Loucy (cell line): ENCODE results near the gene NAV2.

Experiments
- H2AFZ ChIP-seq: fragments of 200-600 bp; sonication (generic); 2 replicates; pipeline ENCODE4 v1.6.0; 2016; ENCODE audit warnings: antibody characterized with exemption, mild to moderate bottlenecking, low read length, moderate library complexity
- H3F3A ChIP-seq: fragments of 200-600 bp; 2 replicates; pipeline ENCODE4 v1.6.0; 2016; ENCODE audit warnings: antibody characterized with exemption, low read depth, mild to moderate bottlenecking
- H3K27me3 ChIP-seq: fragments of 200-600 bp; sonication (generic); 2 replicates; pipeline ENCODE4 v1.6.1; 2014; ENCODE audit warnings: low read length, mild to moderate bottlenecking; ENCODE audit not compliant: insufficient read depth, poor library complexity, severe bottlenecking
- H3K36me3 ChIP-seq: fragments of 200-600 bp; sonication (generic); 2 replicates; pipeline ENCODE4 v1.6.1; 2016; ENCODE audit warnings: low read length; ENCODE audit not compliant: insufficient read depth
- H3K4me1 ChIP-seq: fragments of 200-600 bp; sonication (generic); 2 replicates; pipeline ENCODE4 v1.5.1; 2014; ENCODE audit warnings: low read length, mild to moderate bottlenecking; ENCODE audit not compliant: insufficient read depth, poor library complexity, severe bottlenecking
- H3K4me2 ChIP-seq: fragments of 200-600 bp; sonication (generic); 2 replicates; pipeline ENCODE4 v1.6.0; 2014; ENCODE audit warnings: antibody characterized with exemption, low read length, low read depth, mild to moderate bottlenecking; ENCODE audit not compliant: poor library complexity, severe bottlenecking
- H3K4me3 ChIP-seq: fragments of 200-600 bp; sonication (generic); 2 replicates; pipeline ENCODE4 v1.5.1; 2014; ENCODE audit warnings: low read length, mild to moderate bottlenecking, mixed read lengths; ENCODE audit not compliant: poor library complexity, severe bottlenecking
- H3K79me2 ChIP-seq: fragments of 200-600 bp; sonication (generic); 2 replicates; pipeline ENCODE4 v1.6.1; 2014; ENCODE audit warnings: low read length; ENCODE audit not compliant: insufficient read depth
- H3K9ac ChIP-seq: fragments of 200-600 bp; sonication (generic); 2 replicates; pipeline ENCODE4 v1.6.0; 2014; ENCODE audit warnings: mild to moderate bottlenecking, low read depth, low read length, moderate library complexity; ENCODE audit not compliant: poor library complexity, severe bottlenecking
- H3K9me2 ChIP-seq: fragments of 200-600 bp; sonication (generic); replicated peaks from 2 replicates; pipeline ENCODE4 v1.6.1; 2016; ENCODE audit warnings: low read depth, low read length, mixed read lengths
- H3K9me3 ChIP-seq: fragments of 200-600 bp; sonication (generic); 2 replicates; pipeline ENCODE4 v1.6.1; 2014; ENCODE audit warnings: mild to moderate bottlenecking, antibody characterized with exemption, low read length, low read depth; ENCODE audit not compliant: insufficient read depth
- H4K20me1 ChIP-seq: fragments of 200-600 bp; sonication (generic); 2 replicates; pipeline ENCODE4 v1.6.0; 2014; ENCODE audit warnings: antibody characterized with exemption, low read length, mild to moderate bottlenecking; ENCODE audit not compliant: insufficient read depth, poor library complexity, severe bottlenecking
- EZH2phosphoT487 ChIP-seq: fragments of 200-600 bp; IDR thresholded peaks from 2 replicates; pipeline ENCODE4 v1.6.1; 2018; ENCODE audit warnings: antibody characterized with exemption, mild to moderate bottlenecking, moderate library complexity, borderline replicate concordance
- TF ChIP-seq, protein P1 (sequence below): fragments of 200-600 bp; sonication (generic); conservative IDR thresholded peaks from 2 replicates; pipeline ENCODE4 v1.5.1; 2014; ENCODE audit warnings: mild to moderate bottlenecking, antibody characterized with exemption, low read length

NAV2 gene

DNA sequence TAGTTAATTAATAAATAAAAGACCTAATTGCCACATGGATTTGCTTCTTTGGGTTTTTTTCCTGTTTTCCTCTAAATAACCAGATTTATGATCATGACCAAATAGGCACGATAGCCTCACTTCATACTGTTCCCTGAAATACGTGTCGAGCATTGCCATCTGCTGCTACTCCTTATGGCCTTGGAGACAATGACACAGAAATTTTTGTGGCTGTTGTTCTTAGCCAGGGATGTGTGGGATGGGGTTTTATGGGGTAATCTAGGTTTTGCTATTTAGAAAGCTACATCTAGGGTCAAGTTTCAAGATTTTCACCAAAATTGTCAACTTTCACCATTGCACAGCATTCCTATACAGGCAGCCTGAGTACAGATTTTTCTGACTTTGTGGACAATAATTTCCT, 302.5 kb downstream of the NAV2 start:
- Histone ChIP-seq H4K20me1 (no peaks in the 10 kb centered on the region), H3F3A (no peaks in the 10 kb centered on the region), H3K9ac (no peak overlapping the region), H3K9me2 (no peaks in the 10 kb centered on the region), H3K36me3 (no peaks in the 10 kb centered on the region), H3K4me2 (no peak overlapping the region), H3K27me3 (no peaks in the 10 kb centered on the region), H3K9me3 (no peaks in the 10 kb centered on the region), H2AFZ (no peak overlapping the region), H3K4me1 (peaks cover 8% of the 10 kb centered on the region), H3K4me3 (no peak overlapping the region), H3K79me2 (no peaks in the 10 kb centered on the region)
- no peak for TF ChIP-seq EZH2phosphoT487
- TF ChIP-seq, protein P1, sequence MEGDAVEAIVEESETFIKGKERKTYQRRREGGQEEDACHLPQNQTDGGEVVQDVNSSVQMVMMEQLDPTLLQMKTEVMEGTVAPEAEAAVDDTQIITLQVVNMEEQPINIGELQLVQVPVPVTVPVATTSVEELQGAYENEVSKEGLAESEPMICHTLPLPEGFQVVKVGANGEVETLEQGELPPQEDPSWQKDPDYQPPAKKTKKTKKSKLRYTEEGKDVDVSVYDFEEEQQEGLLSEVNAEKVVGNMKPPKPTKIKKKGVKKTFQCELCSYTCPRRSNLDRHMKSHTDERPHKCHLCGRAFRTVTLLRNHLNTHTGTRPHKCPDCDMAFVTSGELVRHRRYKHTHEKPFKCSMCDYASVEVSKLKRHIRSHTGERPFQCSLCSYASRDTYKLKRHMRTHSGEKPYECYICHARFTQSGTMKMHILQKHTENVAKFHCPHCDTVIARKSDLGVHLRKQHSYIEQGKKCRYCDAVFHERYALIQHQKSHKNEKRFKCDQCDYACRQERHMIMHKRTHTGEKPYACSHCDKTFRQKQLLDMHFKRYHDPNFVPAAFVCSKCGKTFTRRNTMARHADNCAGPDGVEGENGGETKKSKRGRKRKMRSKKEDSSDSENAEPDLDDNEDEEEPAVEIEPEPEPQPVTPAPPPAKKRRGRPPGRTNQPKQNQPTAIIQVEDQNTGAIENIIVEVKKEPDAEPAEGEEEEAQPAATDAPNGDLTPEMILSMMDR: no peak

DNA sequence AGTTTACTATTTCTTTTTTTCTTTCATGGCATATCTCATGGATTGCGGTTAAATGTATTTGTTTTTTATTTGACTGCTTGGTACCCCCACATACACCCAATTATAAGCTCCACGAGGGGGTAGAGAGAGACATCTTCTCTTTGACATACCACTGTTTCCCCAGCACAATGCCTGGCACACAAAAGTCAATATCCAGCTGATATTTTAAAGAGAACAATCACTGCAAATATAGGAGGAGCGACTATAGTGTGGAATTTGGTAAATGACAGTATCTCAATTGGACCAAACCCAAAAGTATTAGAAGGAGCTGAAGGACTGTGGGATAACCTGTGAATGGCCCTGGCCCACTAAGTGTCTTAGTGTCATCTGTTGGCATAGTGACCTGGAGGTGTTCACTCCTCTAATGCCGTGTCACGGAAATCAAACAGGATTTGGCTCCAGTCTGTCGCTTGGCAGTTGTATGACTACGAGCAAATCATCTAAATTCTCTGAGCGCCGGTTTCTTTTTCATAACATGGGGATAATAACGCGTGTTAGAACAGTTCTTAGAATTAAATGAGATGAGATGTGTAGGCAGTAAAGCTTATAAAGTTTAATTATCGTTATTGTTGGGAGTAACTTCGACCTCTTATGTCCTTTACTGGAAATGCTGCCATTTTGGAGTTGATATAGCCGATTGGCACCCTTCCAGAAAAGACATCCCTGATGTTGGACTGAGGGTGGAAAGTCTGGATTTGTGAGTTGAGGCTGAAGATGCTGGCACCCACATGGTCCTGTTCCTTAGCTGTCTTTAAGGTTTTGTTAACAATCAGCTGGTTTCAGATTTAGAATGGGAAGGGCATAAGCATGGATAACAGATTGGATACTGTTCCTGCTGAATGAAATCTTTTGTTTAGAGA, 303.1 kb downstream of the NAV2 start:
- no peak overlapping the region for H3K9ac ChIP-seq
- no peaks in the 10 kb centered on the region for H3F3A ChIP-seq
- no peak overlapping the region for H3K4me3 ChIP-seq
- H3K4me2 ChIP-seq: no peak overlapping the region
- H2AFZ ChIP-seq: no peak overlapping the region
- peaks cover 8% of the 10 kb centered on the region for H3K4me1 ChIP-seq
- H3K9me3 ChIP-seq: no peaks in the 10 kb centered on the region
- H3K36me3 ChIP-seq: no peaks in the 10 kb centered on the region
- no peaks in the 10 kb centered on the region for H4K20me1 ChIP-seq
- TF ChIP-seq EZH2phosphoT487: no peak
- TF ChIP-seq, protein P1: no peak
- no peaks in the 10 kb centered on the region for H3K27me3 ChIP-seq
- no peaks in the 10 kb centered on the region for H3K79me2 ChIP-seq
- H3K9me2 ChIP-seq: no peaks in the 10 kb centered on the region

DNA sequence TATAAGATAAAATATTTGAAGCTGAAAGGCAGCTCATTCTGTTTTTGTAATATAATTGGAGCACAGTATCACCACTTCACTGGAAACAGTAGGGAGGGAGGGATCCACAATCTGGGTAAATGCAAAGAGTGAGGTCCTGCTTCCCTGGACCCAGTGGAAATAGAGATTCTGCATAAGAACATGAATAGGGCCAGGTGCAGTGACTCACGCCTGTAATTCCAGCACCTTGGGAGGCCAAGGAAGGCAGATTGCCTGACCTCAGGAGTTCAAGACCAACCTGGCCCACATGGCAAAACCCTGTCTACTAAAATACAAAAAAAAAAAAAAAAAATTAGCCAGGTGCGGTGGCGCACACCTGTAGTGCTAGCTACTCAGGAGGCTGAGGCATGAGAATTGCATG, 303.9 kb downstream of the NAV2 start:
- Histone ChIP-seq H3K27me3 (no peaks in the 10 kb centered on the region), H3K4me3 (no peak overlapping the region), H3K9me3 (no peaks in the 10 kb centered on the region), H3K4me1 (peaks cover 8% of the 10 kb centered on the region), H3K79me2 (no peaks in the 10 kb centered on the region), H3K9ac (no peak overlapping the region), H3K9me2 (no peaks in the 10 kb centered on the region), H2AFZ (no peak overlapping the region), H3K4me2 (no peak overlapping the region), H3K36me3 (no peaks in the 10 kb centered on the region), H3F3A (no peaks in the 10 kb centered on the region), H4K20me1 (no peaks in the 10 kb centered on the region)
- TF ChIP-seq EZH2phosphoT487: no peak
- TF ChIP-seq, protein P1: no peak
